ENCODE measurements around the gene ZKSCAN1.

- TF ChIP-seq CTCF (IDR thresholded peaks at IDR 0.05) (no peak), POLR2A (IDR thresholded peaks at IDR 0.05) (no peak)
Measured at GRCh38 chr7:99990460-99990852, 24.9 kb upstream of the ZKSCAN1 start.

Measured in right lobe of liver (tissue), 4 donors.